HEK293 (cell line): Measurements from ENCODE around the gene ZDHHC24.
A peak's percentile ranks its signal among the peaks of the same experiment; 100 is the strongest.

Experiments used
- CTCF ChIA-PET: fragments of 350-600 bp; formaldehyde crosslinking; extraction: SDS; loops from one replicate; lab custom pipeline; 2021; ENCODE audit warnings: antibody characterized with exemption; lab: Yijun Ruan, JAX
- POLR2A ChIA-PET: fragments of 300-600 bp; formaldehyde crosslinking; extraction: SDS; loops from one replicate; lab custom pipeline; 2020; ENCODE audit warnings: antibody characterized with exemption, inconsistent platforms; lab: Yijun Ruan, JAX
- H3K27ac ChIP-seq: fragments of 200-500 bp; sonication (Bioruptor generic); 2 replicates; pipeline ENCODE4 v1.5.1; 2014; ENCODE audit warnings: low read depth, low read length, control low read depth, inconsistent platforms; ENCODE audit errors: extremely low read depth
- H3K36me3 ChIP-seq, 2 experiments: fragments of 200-500 bp in 1 of 2; sonication (Bioruptor generic) in 1 of 2; 1 replicate in 1 of 2; 2 replicates in 1 of 2; pipeline ENCODE4 v1.5.1; 2014 to 2017; ENCODE audit warnings: inconsistent platforms in 2 of 2, low read length in 2 of 2; ENCODE audit not compliant: control insufficient read depth in 2 of 2, insufficient read depth in 1 of 2
- H3K4me1 ChIP-seq: fragments of 200-500 bp; sonication (Bioruptor generic); 2 replicates; pipeline ENCODE4 v1.5.1; 2014; ENCODE audit warnings: mild to moderate bottlenecking, low read length, inconsistent platforms; ENCODE audit not compliant: control insufficient read depth, insufficient read depth
- H3K4me3 ChIP-seq: 2 replicates; pipeline ENCODE4 v1.5.1; 2011; ENCODE audit warnings: low read depth, mild to moderate bottlenecking, control low read depth, low read length, moderate library complexity
- H3K9me3 ChIP-seq: fragments of 200-500 bp; sonication (Bioruptor generic); 2 replicates; pipeline ENCODE4 v1.5.1; 2014; ENCODE audit warnings: low read depth, low read length, inconsistent platforms; ENCODE audit not compliant: control insufficient read depth, insufficient read depth
- HOXC10 ChIP-seq: sonication (generic); formaldehyde crosslinking; IDR thresholded peaks from 2 replicates; pipeline ENCODE4 v1.8.1; 2023; ENCODE audit warnings: mild to moderate bottlenecking, missing genetic modification reagents
- KLF10 ChIP-seq: fragments of 450-650 bp; IDR thresholded peaks from 2 replicates; pipeline ENCODE4 v1.5.1; 2018; ENCODE audit warnings: missing biosample characterization, mild to moderate bottlenecking, missing genetic modification characterization
- RBAK ChIP-seq: fragments of 450-650 bp; formaldehyde crosslinking; IDR thresholded peaks from 2 replicates; pipeline ENCODE4 v1.5.1; 2016; ENCODE audit warnings: missing biosample characterization, missing genetic modification characterization
- SCRT1 ChIP-seq: fragments of 450-650 bp; formaldehyde crosslinking; IDR thresholded peaks from 2 replicates; pipeline ENCODE4 v1.5.1; 2016; ENCODE audit warnings: missing biosample characterization, missing genetic modification characterization, borderline replicate concordance
- SP7 ChIP-seq: fragments of 450-650 bp; formaldehyde crosslinking; IDR thresholded peaks from 2 replicates; pipeline ENCODE4 v1.5.1; 2016; ENCODE audit warnings: missing biosample characterization, missing genetic modification characterization
- YY1 ChIP-seq: fragments of 450-650 bp; formaldehyde crosslinking; IDR thresholded peaks from 2 replicates; pipeline ENCODE4 v1.5.1; 2018; ENCODE audit warnings: missing biosample characterization, missing genetic modification characterization
- ZBTB44 ChIP-seq: fragments of 450-650 bp; IDR thresholded peaks from 2 replicates; pipeline ENCODE4 v1.5.1; 2018; ENCODE audit warnings: missing biosample characterization, mild to moderate bottlenecking, missing genetic modification characterization
- ZBTB6 ChIP-seq: fragments of 450-650 bp; formaldehyde crosslinking; IDR thresholded peaks from 2 replicates; pipeline ENCODE4 v1.5.1; 2017; ENCODE audit warnings: missing biosample characterization, missing genetic modification characterization
- ZBTB7A ChIP-seq: fragments of 450-650 bp; formaldehyde crosslinking; IDR thresholded peaks from 2 replicates; pipeline ENCODE4 v1.5.1; 2016; ENCODE audit warnings: low read depth, missing biosample characterization, missing genetic modification characterization
- ZEB2 ChIP-seq: fragments of 450-650 bp; formaldehyde crosslinking; IDR thresholded peaks from 2 replicates; pipeline ENCODE4 v1.5.1; 2016; ENCODE audit warnings: missing biosample characterization, missing genetic modification characterization
- ZFHX2 ChIP-seq: fragments of 450-650 bp; formaldehyde crosslinking; conservative IDR thresholded peaks from 2 replicates; pipeline ENCODE4 v1.5.1; 2016; ENCODE audit warnings: missing biosample characterization, missing genetic modification characterization
- ZFP3 ChIP-seq: fragments of 450-650 bp; formaldehyde crosslinking; IDR thresholded peaks from 2 replicates; pipeline ENCODE4 v1.5.1; 2016; ENCODE audit warnings: low read depth, missing biosample characterization, missing genetic modification characterization
- ZNF121 ChIP-seq: fragments of 450-650 bp; formaldehyde crosslinking; IDR thresholded peaks from 2 replicates; pipeline ENCODE4 v1.5.1; 2016; ENCODE audit warnings: missing biosample characterization, missing genetic modification characterization
- ZNF133 ChIP-seq: fragments of 450-650 bp; formaldehyde crosslinking; IDR thresholded peaks from 2 replicates; pipeline ENCODE4 v1.5.1; 2016; ENCODE audit warnings: missing biosample characterization, missing genetic modification characterization
- ZNF16 ChIP-seq: fragments of 450-650 bp; formaldehyde crosslinking; IDR thresholded peaks from 2 replicates; pipeline ENCODE4 v1.5.1; 2016; ENCODE audit warnings: low read depth, missing biosample characterization, missing genetic modification characterization
- ZNF169 ChIP-seq: fragments of 450-650 bp; formaldehyde crosslinking; IDR thresholded peaks from 2 replicates; pipeline ENCODE4 v1.5.1; 2016; ENCODE audit warnings: missing biosample characterization, missing genetic modification characterization
- ZNF174 ChIP-seq: fragments of 450-650 bp; formaldehyde crosslinking; IDR thresholded peaks from 2 replicates; pipeline ENCODE4 v1.5.0; 2017; ENCODE audit warnings: missing biosample characterization, mild to moderate bottlenecking, missing genetic modification characterization
- ZNF184 ChIP-seq: fragments of 450-650 bp; IDR thresholded peaks from 2 replicates; pipeline ENCODE4 v1.5.1; 2018; ENCODE audit warnings: missing biosample characterization, mild to moderate bottlenecking, missing genetic modification characterization
- ZNF19 ChIP-seq: fragments of 450-650 bp; formaldehyde crosslinking; IDR thresholded peaks from 2 replicates; pipeline ENCODE4; 2016; ENCODE audit warnings: missing biosample characterization, missing genetic modification characterization, low read depth
- ZNF23 ChIP-seq: fragments of 450-650 bp; formaldehyde crosslinking; IDR thresholded peaks from 2 replicates; pipeline ENCODE4 v1.5.1; 2016; ENCODE audit warnings: missing biosample characterization, missing genetic modification characterization, borderline replicate concordance
- ZNF26 ChIP-seq: fragments of 450-650 bp; formaldehyde crosslinking; IDR thresholded peaks from 2 replicates; pipeline ENCODE4 v1.5.1; 2016; ENCODE audit warnings: missing biosample characterization, missing genetic modification characterization
- ZNF274 ChIP-seq, 2 experiments: fragments of 200-500 bp in 1 of 2; fragments of 450-650 bp in 1 of 2; sonication (Bioruptor generic) in 1 of 2; formaldehyde crosslinking in 1 of 2; IDR thresholded peaks; 2 replicates each; pipeline versions ENCODE4 v1.5.1 to v1.6.1; 2014 to 2016; ENCODE audit warnings: borderline replicate concordance in 1 of 2, inconsistent platforms in 1 of 2, low read length in 1 of 2, missing biosample characterization in 1 of 2, missing genetic modification characterization in 1 of 2
- ZNF302 ChIP-seq: fragments of 450-650 bp; formaldehyde crosslinking; IDR thresholded peaks from 2 replicates; pipeline ENCODE4 v1.5.1; 2016; ENCODE audit warnings: missing biosample characterization, missing genetic modification characterization, low read depth
- ZNF350 ChIP-seq: fragments of 450-650 bp; formaldehyde crosslinking; IDR thresholded peaks from 2 replicates; pipeline ENCODE4 v1.5.0; 2017; ENCODE audit warnings: missing biosample characterization, mild to moderate bottlenecking, missing genetic modification characterization
- ZNF558 ChIP-seq: fragments of 450-650 bp; formaldehyde crosslinking; IDR thresholded peaks from 2 replicates; pipeline ENCODE4 v1.5.1; 2016; ENCODE audit warnings: missing biosample characterization, missing genetic modification characterization
- ZNF580 ChIP-seq: fragments of 450-650 bp; formaldehyde crosslinking; IDR thresholded peaks from 2 replicates; pipeline ENCODE4 v1.5.1; 2016; ENCODE audit warnings: missing biosample characterization, missing genetic modification characterization
- ZNF610 ChIP-seq: fragments of 450-650 bp; formaldehyde crosslinking; IDR thresholded peaks from 2 replicates; pipeline ENCODE4 v1.5.1; 2016; ENCODE audit warnings: missing biosample characterization, missing genetic modification characterization, borderline replicate concordance
- ZNF692 ChIP-seq: fragments of 450-650 bp; formaldehyde crosslinking; IDR thresholded peaks from 2 replicates; pipeline ENCODE4 v1.5.1; 2016; ENCODE audit warnings: missing biosample characterization, missing genetic modification characterization
- ZNF76 ChIP-seq: fragments of 450-650 bp; formaldehyde crosslinking; IDR thresholded peaks from 2 replicates; pipeline ENCODE4; 2016; ENCODE audit warnings: low read depth, missing biosample characterization, missing genetic modification characterization, borderline replicate concordance

Gene ZDHHC24

GRCh38 chr11:66480117-66480938, 65.5 kb downstream of the ZDHHC24 start, which contains the start of gene DPP3:
Gene DPP3, plus strand, starts transcription at chr11:66480434. Its CDS starts 1,767 bp downstream, at chr11:66482201.
- ChIA-PET POLR2A (interaction anchor here (0.6 to 3.6 kb wide), 19 partner anchors 12 to 552 kb away, joined by 3 to 64 read pairs (median 4); partner anchors contain the start of genes ACTN3, BBS1, MRPL11 and PELI3), CTCF (interaction anchor here (1.0 to 2.6 kb wide), 4 partner anchors 10 to 198 kb away, joined by 4 to 20 read pairs (median 6); partner anchors contain the start of gene RBM4B)
- H3K36me3 ChIP-seq: peaks cover 0 to 23% of the 10 kb centered on the region in 2 experiments; a peak in 1 of 3 replicates
- peak within 1 kb of the TSS; percentile 73 for H3K4me3 ChIP-seq
- H3K4me1 ChIP-seq: no peaks in the 10 kb centered on the region
- H3K9me3 ChIP-seq: no peaks in the 10 kb centered on the region
- peak within 1 kb of the TSS; percentile 77 for H3K27ac ChIP-seq
- TF ChIP-seq ZBTB7A (tag by site-specific recombination): no peak
- TF ChIP-seq ZNF26 (tag by site-specific recombination): no peak
- 0 out of 2 replicates have a peak, but pooled peaks have one; percentile 19 for TF ChIP-seq ZFHX2 (tag by site-specific recombination)
- TF ChIP-seq ZNF350 (tag by site-specific recombination): no peak
- no peak for TF ChIP-seq YY1 (tag by site-specific recombination)
- TF ChIP-seq SCRT1 (tag by site-specific recombination): no peak
- TF ChIP-seq ZNF692 (tag by site-specific recombination): peak; percentile 59; the same call in 1 of the 2 replicates
- no peak for TF ChIP-seq ZNF169 (tag by site-specific recombination)
- no peak for TF ChIP-seq ZNF23
- no peak for TF ChIP-seq ZFP3 (tag by site-specific recombination)
- no peak for TF ChIP-seq ZNF133 (tag by site-specific recombination)
- TF ChIP-seq ZNF174 (tag by site-specific recombination): no peak
- TF ChIP-seq ZNF274 (IDR thresholded peaks at IDR 0.05; ENCODE audit: low read length): no peak
- TF ChIP-seq ZNF274 (tag by site-specific recombination; IDR thresholded peaks at IDR 0.05; ENCODE audit: borderline replicate concordance): no peak
- TF ChIP-seq ZNF16: no peak
- TF ChIP-seq ZNF121 (tag by site-specific recombination): 0 out of 2 replicates have a peak, but pooled peaks have one; percentile 8
- no peak for TF ChIP-seq ZNF19 (tag by site-specific recombination)
- no peak for TF ChIP-seq ZNF302 (tag by site-specific recombination)
- peak; percentile 57; the same call in 1 of the 2 replicates for TF ChIP-seq HOXC10 (CRISPR knock-in tag)
- no peak for TF ChIP-seq ZBTB6 (tag by site-specific recombination)
- TF ChIP-seq KLF10 (tag by site-specific recombination): peak; percentile 53; the same call in 1 of the 2 replicates
- TF ChIP-seq ZEB2 (tag by site-specific recombination): peak; percentile 77
- TF ChIP-seq ZBTB44 (tag by site-specific recombination): no peak
- no peak for TF ChIP-seq ZNF184 (tag by site-specific recombination)
- no peak for TF ChIP-seq ZNF558 (tag by site-specific recombination)
- 0 out of 2 replicates have a peak, but pooled peaks have one; percentile 32 for TF ChIP-seq ZNF580 (tag by site-specific recombination)
- TF ChIP-seq RBAK (tag by site-specific recombination): no peak
- TF ChIP-seq SP7 (tag by site-specific recombination): peak; percentile 72; the same call in 1 of the 2 replicates
- TF ChIP-seq ZNF76: peak; percentile 55; the same call in 1 of the 2 replicates
- 0 out of 2 replicates have a peak, but pooled peaks have one; percentile 46 for TF ChIP-seq ZNF610
